Panc1 (cell line): ENCODE measurements around the gene SEMA5B.

ENCODE experiments used
- CTCF ChIP-seq: fragments of 450-650 bp; IDR thresholded peaks from 2 replicates; pipeline ENCODE4 v1.5.1; 2017; ENCODE audit warnings: mild to moderate bottlenecking
- POLR2AphosphoS5 ChIP-seq: IDR thresholded peaks from 2 replicates; pipeline ENCODE4 v1.6.1; 2012; ENCODE audit warnings: mild to moderate bottlenecking, low read depth, low read length, moderate library complexity
- REST ChIP-seq, 2 experiments: IDR thresholded peaks; 2 replicates each; pipeline ENCODE4 v1.6.1; 2011 to 2012; ENCODE audit warnings: low read depth in 2 of 2, control low read depth in 1 of 2, low read length in 1 of 2, mild to moderate bottlenecking in 1 of 2, moderate library complexity in 1 of 2; ENCODE audit not compliant: insufficient read depth in 1 of 2
- TCF7L2 ChIP-seq: IDR thresholded peaks from 2 replicates; pipeline ENCODE4 v1.6.1; 2011; ENCODE audit warnings: mild to moderate bottlenecking, low read depth, low read length, inconsistent platforms

DNA sequence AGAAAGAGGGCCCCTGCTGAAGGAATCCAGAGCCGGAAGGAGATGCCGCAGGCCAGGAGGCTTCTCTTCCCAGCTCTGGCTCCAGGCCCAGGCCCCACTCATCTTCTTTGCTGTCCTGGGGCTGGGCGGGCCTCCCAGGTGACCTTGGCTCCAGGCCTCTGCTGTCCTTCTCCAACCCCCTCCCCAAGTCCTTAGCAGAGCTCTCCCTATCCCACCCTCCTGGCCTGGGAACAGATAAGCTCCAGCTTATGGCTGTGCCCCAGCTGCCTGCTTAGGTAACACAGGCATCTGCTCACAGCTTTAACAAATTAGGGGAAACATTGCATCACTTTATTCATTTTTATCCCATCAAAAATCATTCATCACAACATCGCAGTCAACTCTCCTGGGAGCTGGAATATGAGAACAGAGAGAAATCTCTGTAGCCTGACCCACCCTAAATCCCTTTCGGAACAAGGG, 86.9 kb downstream of the SEMA5B start:
- TF ChIP-seq POLR2AphosphoS5: no peak
- no peak for TF ChIP-seq CTCF
- TF ChIP-seq REST (IDR thresholded peaks at IDR 0.05; ENCODE audit: insufficient read depth in 1 of 2, low read depth in 2 of 2, low read length in 1 of 2): no peak
- TF ChIP-seq TCF7L2: no peak
